ENCODE measurements around the gene KRT76.
"Not testable (repeated sequence)": the region's sequence is repeated elsewhere in the genome, so short reads cannot be mapped to it uniquely, and the experiment has no call there.

The KRT76 gene

GRCh38 chr12:52796839-52797528 is 19.8 kb upstream of the KRT76 start:
- no peak for DNase-seq

GRCh38 chr12:52796429-52796794 is 19.3 kb upstream of the KRT76 start:
- DNase-seq = no peak

- no peak for DNase-seq
Observed at GRCh38 chr12:52795694-52796428, 18.7 kb upstream of the KRT76 start, which contains the start of gene KRT3. Gene KRT3 (minus strand): TSS chr12:52796117. CDS start chr12:52796042, 75 bp downstream.

GRCh38 chr12:52795332-52795674 is 18.2 kb upstream of the KRT76 start:
- not testable (repeated sequence) for DNase-seq

- DNase-seq = no peak
Observed at GRCh38 chr12:52794479-52795331, 17.6 kb upstream of the KRT76 start.

GRCh38 chr12:52792185-52793029 is 15.3 kb upstream of the KRT76 start:
- DNase-seq = no peak

GRCh38 chr12:52791271-52792184 is 14.4 kb upstream of the KRT76 start:
- no peak for DNase-seq

GRCh38 chr12:52790427-52791270 is 13.5 kb upstream of the KRT76 start:
- DNase-seq = no peak

GRCh38 chr12:52789637-52790426 is 12.7 kb upstream of the KRT76 start:
- no peak for DNase-seq

- DNase-seq = no peak
Observed at GRCh38 chr12:52788876-52789636, 11.9 kb upstream of the KRT76 start.

- DNase-seq = no peak
Observed at GRCh38 chr12:52788192-52788875, 11.2 kb upstream of the KRT76 start.

GRCh38 chr12:52787324-52788191 is 10.4 kb upstream of the KRT76 start:
- no peak for DNase-seq

GRCh38 chr12:52784909-52785308 is 7.8 kb upstream of the KRT76 start:
- DNase-seq = no peak

GRCh38 chr12:52783563-52784316 is 6.6 kb upstream of the KRT76 start:
- no peak for DNase-seq

- no peak for DNase-seq
Observed at GRCh38 chr12:52782502-52782901, 5.4 kb upstream of the KRT76 start.

- no peak for DNase-seq
Observed at GRCh38 chr12:52781399-52782082, 4.4 kb upstream of the KRT76 start.
